ENCODE measurements around the gene INKA1.
"Not testable (repeated sequence)": the region's sequence is repeated elsewhere in the genome, so short reads cannot be mapped to it uniquely, and the experiment has no call there.

INKA1 gene

GRCh38 chr3:49807431-49808114 lies 4.5 kb downstream of the INKA1 start:
- no peak for DNase-seq (ENCODE audit: low read depth)

GRCh38 chr3:49812916-49813496 lies 9.9 kb downstream of the INKA1 start:
- DNase-seq (ENCODE audit: low read depth): no peak

GRCh38 chr3:49813497-49814174 lies 10.6 kb downstream of the INKA1 start, which contains the start of gene UBA7:
TSS of gene UBA7 (minus strand) at chr3:49813953. CDS start at chr3:49813787, 166 bp downstream.
- DNase-seq (ENCODE audit: low read depth): no peak

- not testable (repeated sequence) for DNase-seq (ENCODE audit: low read depth)
These were observed 20.1 kb downstream of the INKA1 start for GRCh38 chr3:49823131-49823530.

GRCh38 chr3:49826016-49826415 lies 23.0 kb downstream of the INKA1 start:
- no peak for DNase-seq (ENCODE audit: low read depth)

GRCh38 chr3:49831341-49831740 lies 28.3 kb downstream of the INKA1 start:
- DNase-seq (ENCODE audit: low read depth): no peak

GRCh38 chr3:49839193-49839809 lies 36.2 kb downstream of the INKA1 start:
- DNase-seq (ENCODE audit: low read depth): peak; percentile 71

- no peak for DNase-seq (ENCODE audit: low read depth)
These were observed 37.3 kb downstream of the INKA1 start for GRCh38 chr3:49840388-49840787.

- DNase-seq (ENCODE audit: low read depth): no peak
These were observed 38.1 kb downstream of the INKA1 start for GRCh38 chr3:49841126-49841696.

- DNase-seq (ENCODE audit: low read depth): no peak
These were observed 38.7 kb downstream of the INKA1 start for GRCh38 chr3:49841806-49842205.

- DNase-seq (ENCODE audit: low read depth): no peak
These were observed 39.9 kb downstream of the INKA1 start for GRCh38 chr3:49842843-49843517.

- no peak for DNase-seq (ENCODE audit: low read depth)
These were observed 41.6 kb downstream of the INKA1 start for GRCh38 chr3:49844464-49845183.

- no peak for DNase-seq (ENCODE audit: low read depth)
These were observed 42.6 kb downstream of the INKA1 start for GRCh38 chr3:49845694-49846093.
